Fibroblast of lung (primary cell): Measurements from ENCODE around the gene KAZALD1. TPM values are rescaled to one million over a fixed set of nuclear protein-coding genes. Genes with fewer than 3 reads are reported as not detected.

ENCODE experiments used
- DNase-seq, 2 donors: peaks; one replicate each; pipeline versions ENCODE4 v3.0.0 to v3.0.0-alpha.2; 2010; ENCODE audit warnings: low read depth in 2 of 2
- H2AFZ ChIP-seq: 2 replicates; pipeline ENCODE4 v1.5.1; 2012; ENCODE audit warnings: low read length, control low read depth, inconsistent platforms
- H3K27ac ChIP-seq: 2 replicates; pipeline ENCODE4 v1.5.1; 2011; ENCODE audit warnings: low read length, control low read depth; ENCODE audit not compliant: insufficient read depth
- H3K27me3 ChIP-seq: 2 replicates; pipeline ENCODE4 v1.5.1; 2011; ENCODE audit warnings: mild to moderate bottlenecking, low read length; ENCODE audit not compliant: control insufficient read depth, insufficient read depth
- H3K36me3 ChIP-seq: 2 replicates; pipeline ENCODE4 v1.5.1; 2011; ENCODE audit warnings: low read length; ENCODE audit not compliant: control insufficient read depth, insufficient read depth
- H3K4me1 ChIP-seq: 2 replicates; pipeline ENCODE4 v1.5.1; 2011; ENCODE audit warnings: low read length; ENCODE audit not compliant: control insufficient read depth, insufficient read depth; ENCODE audit errors: extremely low read depth
- H3K4me2 ChIP-seq: 2 replicates; pipeline ENCODE4 v1.5.1; 2011; ENCODE audit warnings: low read length, control low read depth; ENCODE audit not compliant: insufficient read depth; ENCODE audit errors: extremely low read depth
- H3K4me3 ChIP-seq, 4 experiments: fragments of 200-600 bp in 1 of 4; sonication (generic) in 1 of 4; replicated peaks in 1 of 4; 2 replicates each; pipeline ENCODE4 v1.5.1; 2011 to 2016; ENCODE audit warnings: low read length in 4 of 4, low read depth in 3 of 4, mild to moderate bottlenecking in 3 of 4, control low read depth in 2 of 4, inconsistent platforms in 1 of 4, mixed read lengths in 1 of 4; ENCODE audit not compliant: insufficient read depth in 1 of 4; ENCODE audit errors: control extremely low read depth in 1 of 4
- H3K79me2 ChIP-seq: 2 replicates; pipeline ENCODE4 v1.5.1; 2012; ENCODE audit warnings: mild to moderate bottlenecking, low read length, inconsistent platforms; ENCODE audit not compliant: control insufficient read depth, insufficient read depth
- H3K9ac ChIP-seq: 2 replicates; pipeline ENCODE4 v1.5.1; 2011; ENCODE audit warnings: mild to moderate bottlenecking, low read length, control low read depth; ENCODE audit not compliant: insufficient read depth
- H3K9me3 ChIP-seq: 2 replicates; pipeline ENCODE4 v1.5.1; 2012; ENCODE audit warnings: low read depth, low read length; ENCODE audit not compliant: control insufficient read depth, insufficient read depth
- H4K20me1 ChIP-seq: 2 replicates; pipeline ENCODE4 v1.5.1; 2011; ENCODE audit warnings: low read length; ENCODE audit not compliant: control insufficient read depth, insufficient read depth; ENCODE audit errors: extremely low read depth
- EZH2 ChIP-seq: IDR thresholded peaks from 2 replicates; pipeline ENCODE4 v1.5.1; 2012; ENCODE audit warnings: low read length, control low read depth, mild to moderate bottlenecking; ENCODE audit errors: missing control alignments
- polyA plus RNA-seq, 2 donors: library from polyadenylated mRNA; depleted of rRNA in 1 of 2; stranded (reverse) in 1 of 2; unstranded in 1 of 2; fragments of >200 nt; gene quantifications; 2 replicates each; pipeline ENCODE4 v1.2.1, GENCODE V29; 2011 to 2012; ENCODE audit warnings: missing spikeins in 1 of 2
- total RNA-seq: library from RNA; depleted of rRNA; stranded (reverse); fragments of >200 nt; gene quantifications from 2 replicates; pipeline ENCODE4 v1.2.1, GENCODE V29; 2014
- TF ChIP-seq, protein P1 (sequence below), 2 donors: IDR thresholded peaks in 1 of 2; conservative IDR thresholded peaks in 1 of 2; 1 replicate in 1 of 2; 2 replicates in 1 of 2; pipeline ENCODE4 v1.5.1; 2011 to 2012; ENCODE audit warnings: low read length in 2 of 2, control low read depth in 1 of 2, inconsistent platforms in 1 of 2, low read depth in 1 of 2, mild to moderate bottlenecking in 1 of 2

KAZALD1 gene
- total and polyA plus RNA-seq, 2 donors (not counting 1 experiment from before 2014, with no cell fraction given), result 4.6 to 19.8 TPM

DNA sequence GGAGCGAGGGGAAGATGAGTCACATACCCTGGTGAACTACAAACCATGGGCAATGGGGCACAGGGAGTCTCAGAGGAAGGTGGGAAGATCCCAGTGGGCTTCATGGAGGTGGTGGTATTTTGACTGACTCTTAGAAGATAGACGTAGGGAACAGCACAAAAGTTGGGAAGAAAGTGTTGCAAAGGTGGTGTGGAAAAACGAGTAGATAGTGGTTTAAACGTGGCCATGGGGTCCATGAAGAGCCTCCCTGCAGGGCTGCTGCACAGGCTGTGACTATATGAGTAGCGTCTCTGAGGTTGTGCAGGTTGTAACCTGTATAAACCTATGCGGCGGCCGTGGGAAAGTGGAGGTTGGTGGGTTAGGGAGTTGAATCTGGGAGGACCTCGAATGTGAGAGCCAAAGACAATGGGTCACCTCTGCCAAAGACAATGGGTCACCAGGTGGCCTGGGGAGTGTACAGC is 48.4 kb upstream of the KAZALD1 start:
- no peaks in the 10 kb centered on the region for H4K20me1 ChIP-seq
- H3K4me3 ChIP-seq, result no peak overlapping the region
- H3K4me2 ChIP-seq, result no peak overlapping the region
- no peaks in the 10 kb centered on the region for H3K27me3 ChIP-seq
- no peaks in the 10 kb centered on the region for H3K79me2 ChIP-seq
- H3K9me3 ChIP-seq, result no peaks in the 10 kb centered on the region
- peak overlapping the region; percentile 46 for H3K27ac ChIP-seq
- TF ChIP-seq, protein P1, sequence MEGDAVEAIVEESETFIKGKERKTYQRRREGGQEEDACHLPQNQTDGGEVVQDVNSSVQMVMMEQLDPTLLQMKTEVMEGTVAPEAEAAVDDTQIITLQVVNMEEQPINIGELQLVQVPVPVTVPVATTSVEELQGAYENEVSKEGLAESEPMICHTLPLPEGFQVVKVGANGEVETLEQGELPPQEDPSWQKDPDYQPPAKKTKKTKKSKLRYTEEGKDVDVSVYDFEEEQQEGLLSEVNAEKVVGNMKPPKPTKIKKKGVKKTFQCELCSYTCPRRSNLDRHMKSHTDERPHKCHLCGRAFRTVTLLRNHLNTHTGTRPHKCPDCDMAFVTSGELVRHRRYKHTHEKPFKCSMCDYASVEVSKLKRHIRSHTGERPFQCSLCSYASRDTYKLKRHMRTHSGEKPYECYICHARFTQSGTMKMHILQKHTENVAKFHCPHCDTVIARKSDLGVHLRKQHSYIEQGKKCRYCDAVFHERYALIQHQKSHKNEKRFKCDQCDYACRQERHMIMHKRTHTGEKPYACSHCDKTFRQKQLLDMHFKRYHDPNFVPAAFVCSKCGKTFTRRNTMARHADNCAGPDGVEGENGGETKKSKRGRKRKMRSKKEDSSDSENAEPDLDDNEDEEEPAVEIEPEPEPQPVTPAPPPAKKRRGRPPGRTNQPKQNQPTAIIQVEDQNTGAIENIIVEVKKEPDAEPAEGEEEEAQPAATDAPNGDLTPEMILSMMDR (conservative IDR thresholded peaks at IDR 0.05 in 1 of 2, IDR thresholded peaks at IDR 0.05 in 1 of 2; ENCODE audit: low read depth in 1 of 2, low read length in 2 of 2), result no peak
- no peak for TF ChIP-seq EZH2
- peaks cover 22% of the 10 kb centered on the region for H3K4me1 ChIP-seq
- no peak overlapping the region for H3K9ac ChIP-seq
- H2AFZ ChIP-seq, result no peak overlapping the region
- H3K36me3 ChIP-seq, result no peaks in the 10 kb centered on the region
- no peak for DNase-seq

DNA sequence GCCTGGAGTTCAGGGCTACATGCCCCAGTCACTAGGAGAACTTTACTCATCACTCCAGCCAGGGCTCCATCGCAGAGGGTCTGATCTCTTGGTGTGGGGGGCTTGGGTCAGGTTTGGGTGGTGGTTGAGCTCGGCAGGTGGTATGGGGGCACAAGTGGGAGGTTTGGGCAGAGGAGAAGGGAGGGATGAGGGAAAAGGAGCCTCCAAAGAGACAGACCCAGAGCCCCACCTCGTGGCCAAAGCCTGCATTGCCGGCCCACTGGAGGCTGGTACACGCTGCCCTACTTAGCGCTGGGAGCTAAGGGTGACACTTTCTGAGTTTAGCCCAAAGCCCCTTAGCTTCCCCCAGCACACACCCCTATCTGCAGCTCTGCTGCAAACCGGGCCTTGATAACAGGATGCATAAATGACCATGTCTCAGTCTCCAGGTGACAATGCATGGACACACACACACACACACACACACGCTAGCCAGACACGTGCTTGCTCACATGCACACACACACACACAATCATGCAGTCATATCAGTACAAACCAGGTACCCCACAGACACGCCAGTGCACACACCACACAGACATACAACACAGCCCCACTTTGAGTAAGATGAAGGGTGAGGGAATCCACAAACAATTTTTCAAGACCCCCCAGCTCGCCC is 47.4 kb upstream of the KAZALD1 start:
- no peak overlapping the region for H3K9ac ChIP-seq
- H3K79me2 ChIP-seq, result no peaks in the 10 kb centered on the region
- no peaks in the 10 kb centered on the region for H3K9me3 ChIP-seq
- H3K27ac ChIP-seq, result no peak overlapping the region
- DNase-seq, result peak; percentile 48 to 67
- no peaks in the 10 kb centered on the region for H3K27me3 ChIP-seq
- no peaks in the 10 kb centered on the region for H4K20me1 ChIP-seq
- H3K36me3 ChIP-seq, result no peaks in the 10 kb centered on the region
- H2AFZ ChIP-seq, result no peak overlapping the region
- TF ChIP-seq EZH2, result no peak
- TF ChIP-seq, protein P1 (conservative IDR thresholded peaks at IDR 0.05 in 1 of 2, IDR thresholded peaks at IDR 0.05 in 1 of 2; ENCODE audit: low read depth in 1 of 2, low read length in 2 of 2), result peak; percentile 93 to 97
- H3K4me3 ChIP-seq, result no peak overlapping the region
- peaks cover 26% of the 10 kb centered on the region for H3K4me1 ChIP-seq
- no peak overlapping the region for H3K4me2 ChIP-seq

DNA sequence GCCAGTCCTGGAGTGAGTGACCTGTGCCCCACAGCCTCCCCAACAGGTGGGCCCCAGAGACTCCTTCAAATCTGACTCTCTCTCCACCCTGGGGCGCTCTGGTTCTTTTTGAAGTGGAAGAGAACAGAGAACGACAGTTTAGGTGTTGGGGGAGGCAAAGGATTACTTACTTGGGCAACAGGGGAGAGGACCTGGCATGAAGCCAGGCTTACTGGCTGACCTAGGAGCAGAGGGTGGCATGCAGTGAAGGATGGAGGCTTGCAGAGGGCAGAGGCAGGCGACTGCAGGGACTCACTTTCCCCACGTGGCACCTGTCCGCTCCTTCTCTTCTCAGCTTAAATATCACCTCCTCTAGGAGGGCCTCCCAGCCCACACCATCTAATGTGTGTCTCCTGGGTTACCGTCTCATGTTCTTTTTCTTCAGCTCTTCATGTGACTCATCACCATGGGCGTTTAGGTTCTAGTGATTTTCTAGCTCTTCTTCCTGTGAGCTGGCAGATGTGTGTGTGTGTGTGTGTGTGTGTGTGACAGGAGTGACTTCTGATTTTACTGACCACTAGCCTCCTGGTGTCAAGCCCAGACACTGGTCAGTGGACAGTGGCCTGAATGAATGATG is 46.7 kb upstream of the KAZALD1 start:
- Histone ChIP-seq H3K4me1 (peaks cover 26% of the 10 kb centered on the region), H2AFZ (no peak overlapping the region), H4K20me1 (no peaks in the 10 kb centered on the region), H3K27me3 (no peaks in the 10 kb centered on the region), H3K4me2 (no peak overlapping the region), H3K79me2 (no peaks in the 10 kb centered on the region), H3K4me3 (no peak overlapping the region), H3K9me3 (no peaks in the 10 kb centered on the region), H3K9ac (no peak overlapping the region), H3K27ac (peak overlapping the region; percentile 35), H3K36me3 (no peaks in the 10 kb centered on the region)
- peak; percentile 90 to 95 for DNase-seq
- TF ChIP-seq, protein P1 (conservative IDR thresholded peaks at IDR 0.05 in 1 of 2, IDR thresholded peaks at IDR 0.05 in 1 of 2; ENCODE audit: low read depth in 1 of 2, low read length in 2 of 2), result no peak
- no peak for TF ChIP-seq EZH2
